Activated CD8-positive, alpha-beta T cell treated with anti-CD3 and anti-CD28 coated beads, Interleukin-2, amount 10 ng/mL, durations not matched to agents 7 days and 5 days (primary cell): ENCODE data around the gene GNAS-AS1. TPM values are rescaled to one million over a fixed set of nuclear protein-coding genes. Genes with fewer than 3 reads are reported as not detected.

Experiments used
- ATAC-seq: fragments of 150-1000 bp; cut with Tn5 transposase; one replicate; pipeline ENCODE4 v1.10.0; 2021; ENCODE audit warnings: moderate library complexity
- CTCF ChIA-PET: fragments of 350-600 bp; sonication (Branson Sonifier 250); formaldehyde crosslinking; loops from one replicate; lab custom pipeline; 2021; ENCODE audit warnings: antibody characterized with exemption; lab: Charles Lee
- POLR2A ChIA-PET: fragments of 350-600 bp; sonication (Branson Sonifier 250); formaldehyde crosslinking; loops from one replicate; lab custom pipeline; 2021; ENCODE audit warnings: antibody characterized with exemption; lab: Charles Lee
- DNase-seq: peaks from one replicate; pipeline ENCODE4 v3.0.0-alpha.2; 2020
- H3K27ac Mint-ChIP-seq: one replicate; pipeline ENCODE4 v1.8.0; 2021; ENCODE audit warnings: mild to moderate bottlenecking, mixed read lengths
- H3K27me3 Mint-ChIP-seq: one replicate; pipeline ENCODE4 v1.8.0; 2021; ENCODE audit warnings: low read depth, mixed read lengths
- H3K36me3 Mint-ChIP-seq: one replicate; pipeline ENCODE4 v1.8.0; 2021; ENCODE audit warnings: low read depth, mixed read lengths
- H3K4me1 Mint-ChIP-seq: one replicate; pipeline ENCODE4 v1.8.0; 2021; ENCODE audit warnings: low read depth, mixed read lengths
- H3K4me3 Mint-ChIP-seq: one replicate; pipeline ENCODE4 v1.8.0; 2021; ENCODE audit warnings: mild to moderate bottlenecking, mixed read lengths
- H3K9me3 Mint-ChIP-seq: one replicate; pipeline ENCODE4 v1.8.0; 2022; ENCODE audit warnings: mixed read lengths; ENCODE audit not compliant: insufficient read depth
- total RNA-seq, 2 experiments: library from RNA; stranded (reverse); gene quantifications; one replicate each; pipeline ENCODE4 v1.2.3, GENCODE V29; 2021

The GNAS-AS1 gene
- total RNA-seq, 2 experiments from 2014 or later: 1.3 to 2.0 TPM

GRCh38 chr20:58816957-58817651 is 33.6 kb downstream of the GNAS-AS1 start:
- ChIA-PET CTCF (no interaction called here), POLR2A (interaction anchor here (1.2 kb wide), 1 partner anchor 19 kb away, joined by 3 read pairs; no protein-coding TSS in a partner anchor)
- H3K36me3 Mint-ChIP-seq: peaks cover 13% of the 10 kb centered on the region
- DNase-seq (no peak), ATAC-seq (no peak)
- peaks cover 10% of the 10 kb centered on the region for H3K9me3 Mint-ChIP-seq
- H3K4me1 Mint-ChIP-seq: peaks cover 20% of the 10 kb centered on the region
- peaks cover 41% of the 10 kb centered on the region for H3K27me3 Mint-ChIP-seq
- no peak overlapping the region for H3K27ac Mint-ChIP-seq
- no peak overlapping the region for H3K4me3 Mint-ChIP-seq

- no peak overlapping the region for H3K27ac Mint-ChIP-seq
- POLR2A ChIA-PET: no interaction called here
- CTCF ChIA-PET: no interaction called here
- DNase-seq: no peak
- H3K36me3 Mint-ChIP-seq: peaks cover 7% of the 10 kb centered on the region
- peaks cover 45% of the 10 kb centered on the region for H3K27me3 Mint-ChIP-seq
- no peak for ATAC-seq
- no peak overlapping the region for H3K4me3 Mint-ChIP-seq
- peaks cover 27% of the 10 kb centered on the region for H3K4me1 Mint-ChIP-seq
- H3K9me3 Mint-ChIP-seq: peaks cover 7% of the 10 kb centered on the region
Measured at GRCh38 chr20:58816051-58816450, 34.7 kb downstream of the GNAS-AS1 start.

- Mint-ChIP-seq H3K4me1 (peaks cover 27% of the 10 kb centered on the region), H3K9me3 (peaks cover 1% of the 10 kb centered on the region), H3K27ac (no peak overlapping the region), H3K27me3 (peaks cover 43% of the 10 kb centered on the region), H3K36me3 (peaks cover 2% of the 10 kb centered on the region), H3K4me3 (no peak overlapping the region)
- no peak for DNase-seq
- POLR2A ChIA-PET: no interaction called here
- no peak for ATAC-seq
- CTCF ChIA-PET: no interaction called here
Measured at GRCh38 chr20:58815448-58815847, 35.3 kb downstream of the GNAS-AS1 start.

- no peak for ATAC-seq
- ChIA-PET POLR2A (interaction anchor here (1.1 kb wide), 1 partner anchor 162 kb away, joined by 3 read pairs; the partner anchor contains the start of gene STX16), CTCF (no interaction called here)
Measured at GRCh38 chr20:58813369-58813768, 37.3 kb downstream of the GNAS-AS1 start.

GRCh38 chr20:58811334-58811733 is 39.4 kb downstream of the GNAS-AS1 start:
- no peak overlapping the region for H3K27ac Mint-ChIP-seq
- ChIA-PET POLR2A (no interaction called here), CTCF (no interaction called here)
- no peak overlapping the region for H3K4me3 Mint-ChIP-seq
- no peaks in the 10 kb centered on the region for H3K9me3 Mint-ChIP-seq
- peaks cover 53% of the 10 kb centered on the region for H3K27me3 Mint-ChIP-seq
- H3K4me1 Mint-ChIP-seq: peaks cover 14% of the 10 kb centered on the region
- DNase-seq (no peak), ATAC-seq (no peak)
- H3K36me3 Mint-ChIP-seq: no peaks in the 10 kb centered on the region

More at GRCh38 chr20:58813369-58813768, 37.3 kb downstream of the GNAS-AS1 start:
- no peak for DNase-seq
- Mint-ChIP-seq H3K36me3 (no peaks in the 10 kb centered on the region), H3K27ac (no peak overlapping the region), H3K4me1 (peaks cover 22% of the 10 kb centered on the region), H3K9me3 (no peaks in the 10 kb centered on the region), H3K4me3 (no peak overlapping the region), H3K27me3 (peaks cover 56% of the 10 kb centered on the region)

- Mint-ChIP-seq H3K9me3 (no peaks in the 10 kb centered on the region), H3K27ac (no peak overlapping the region), H3K4me1 (peaks cover 14% of the 10 kb centered on the region), H3K4me3 (no peak overlapping the region), H3K27me3 (peaks cover 57% of the 10 kb centered on the region), H3K36me3 (no peaks in the 10 kb centered on the region)
- DNase-seq (no peak), ATAC-seq (no peak)
- POLR2A ChIA-PET: no interaction called here
- CTCF ChIA-PET: no interaction called here
Measured at GRCh38 chr20:58810879-58811250, 39.8 kb downstream of the GNAS-AS1 start.

GRCh38 chr20:58810116-58810878 is 40.4 kb downstream of the GNAS-AS1 start:
- H3K9me3 Mint-ChIP-seq: no peaks in the 10 kb centered on the region
- POLR2A ChIA-PET: no interaction called here
- H3K27ac Mint-ChIP-seq: no peak overlapping the region
- peaks cover 56% of the 10 kb centered on the region for H3K27me3 Mint-ChIP-seq
- no peak overlapping the region for H3K4me3 Mint-ChIP-seq
- peaks cover 14% of the 10 kb centered on the region for H3K4me1 Mint-ChIP-seq
- DNase-seq (peak; percentile 36), ATAC-seq (peak; percentile 53)
- H3K36me3 Mint-ChIP-seq: no peaks in the 10 kb centered on the region
- CTCF ChIA-PET: no interaction called here

- Mint-ChIP-seq H3K27ac (no peak overlapping the region), H3K9me3 (no peaks in the 10 kb centered on the region), H3K36me3 (no peaks in the 10 kb centered on the region), H3K4me3 (no peak overlapping the region), H3K4me1 (peaks cover 14% of the 10 kb centered on the region), H3K27me3 (peaks cover 52% of the 10 kb centered on the region)
- DNase-seq (no peak), ATAC-seq (no peak)
- ChIA-PET CTCF (no interaction called here), POLR2A (no interaction called here)
Measured at GRCh38 chr20:58808271-58809046, 42.2 kb downstream of the GNAS-AS1 start.

- Mint-ChIP-seq H3K4me1 (peaks cover 14% of the 10 kb centered on the region), H3K9me3 (no peaks in the 10 kb centered on the region), H3K27me3 (peaks cover 50% of the 10 kb centered on the region), H3K36me3 (no peaks in the 10 kb centered on the region), H3K4me3 (no peak overlapping the region), H3K27ac (no peak overlapping the region)
- POLR2A ChIA-PET: no interaction called here
- CTCF ChIA-PET: no interaction called here
- ATAC-seq (no peak), DNase-seq (no peak)
Measured at GRCh38 chr20:58807801-58808200, 42.9 kb downstream of the GNAS-AS1 start.

- POLR2A ChIA-PET: no interaction called here
- Mint-ChIP-seq H3K4me1 (no peaks in the 10 kb centered on the region), H3K27ac (no peak overlapping the region), H3K27me3 (peaks cover 37% of the 10 kb centered on the region), H3K9me3 (no peaks in the 10 kb centered on the region), H3K36me3 (no peaks in the 10 kb centered on the region), H3K4me3 (no peak overlapping the region)
- ATAC-seq (no peak), DNase-seq (no peak)
- CTCF ChIA-PET: no interaction called here
Measured at GRCh38 chr20:58803533-58803932, 47.2 kb downstream of the GNAS-AS1 start.

- DNase-seq (no peak), ATAC-seq (no peak)
- Mint-ChIP-seq H3K27ac (no peak overlapping the region), H3K36me3 (no peaks in the 10 kb centered on the region), H3K27me3 (peaks cover 33% of the 10 kb centered on the region), H3K4me3 (no peak overlapping the region), H3K9me3 (no peaks in the 10 kb centered on the region), H3K4me1 (no peaks in the 10 kb centered on the region)
- POLR2A ChIA-PET: interaction anchor here (0.6 kb wide), 1 partner anchor 279 kb away, joined by 4 read pairs; no protein-coding TSS in a partner anchor
- CTCF ChIA-PET: no interaction called here
Measured at GRCh38 chr20:58802061-58802460, 48.6 kb downstream of the GNAS-AS1 start.
